Activated naive CD8-positive, alpha-beta T cell (primary cell): ENCODE data around the gene LARGE1.

Experiments
- H3K27ac Mint-ChIP-seq: one replicate; pipeline ENCODE4 v1.8.0; 2021; ENCODE audit warnings: mixed read lengths
- H3K27me3 Mint-ChIP-seq: one replicate; pipeline ENCODE4 v1.8.0; 2021; ENCODE audit warnings: mixed read lengths
- H3K36me3 Mint-ChIP-seq: one replicate; pipeline ENCODE4 v1.8.0; 2021; ENCODE audit warnings: mixed read lengths
- H3K4me1 Mint-ChIP-seq: one replicate; pipeline ENCODE4 v1.8.0; 2021; ENCODE audit warnings: low read depth, mixed read lengths
- H3K4me3 Mint-ChIP-seq: one replicate; pipeline ENCODE4 v1.8.0; 2021; ENCODE audit warnings: mild to moderate bottlenecking, mixed read lengths
- H3K9me3 Mint-ChIP-seq: one replicate; pipeline ENCODE4 v1.8.0; 2021; ENCODE audit warnings: low read depth, mixed read lengths

LARGE1 gene

GRCh38 chr22:33564683-33565082 lies 355.6 kb downstream of the LARGE1 start:
- H3K4me3 Mint-ChIP-seq = no peak overlapping the region
- H3K4me1 Mint-ChIP-seq = peaks cover 10% of the 10 kb centered on the region
- H3K36me3 Mint-ChIP-seq = no peaks in the 10 kb centered on the region
- no peak overlapping the region for H3K27ac Mint-ChIP-seq
- H3K9me3 Mint-ChIP-seq = no peaks in the 10 kb centered on the region
- H3K27me3 Mint-ChIP-seq = peaks cover 3% of the 10 kb centered on the region

GRCh38 chr22:33563220-33563964 lies 356.9 kb downstream of the LARGE1 start:
- Mint-ChIP-seq H3K27me3 (peaks cover 1% of the 10 kb centered on the region), H3K36me3 (no peaks in the 10 kb centered on the region), H3K4me3 (no peak overlapping the region), H3K4me1 (peaks cover 8% of the 10 kb centered on the region), H3K27ac (no peak overlapping the region), H3K9me3 (no peaks in the 10 kb centered on the region)

- no peak overlapping the region for H3K27ac Mint-ChIP-seq
- H3K9me3 Mint-ChIP-seq = no peaks in the 10 kb centered on the region
- H3K36me3 Mint-ChIP-seq = no peaks in the 10 kb centered on the region
- no peak overlapping the region for H3K4me3 Mint-ChIP-seq
- H3K27me3 Mint-ChIP-seq = peaks cover 1% of the 10 kb centered on the region
- H3K4me1 Mint-ChIP-seq = no peaks in the 10 kb centered on the region
Measured at GRCh38 chr22:33562501-33562900, 357.8 kb downstream of the LARGE1 start.

GRCh38 chr22:33561149-33561807 lies 359.0 kb downstream of the LARGE1 start:
- no peaks in the 10 kb centered on the region for H3K9me3 Mint-ChIP-seq
- no peaks in the 10 kb centered on the region for H3K36me3 Mint-ChIP-seq
- no peaks in the 10 kb centered on the region for H3K4me1 Mint-ChIP-seq
- no peak overlapping the region for H3K4me3 Mint-ChIP-seq
- H3K27ac Mint-ChIP-seq = no peak overlapping the region
- peaks cover 1% of the 10 kb centered on the region for H3K27me3 Mint-ChIP-seq

GRCh38 chr22:33557836-33558235 lies 362.4 kb downstream of the LARGE1 start:
- Mint-ChIP-seq H3K36me3 (no peaks in the 10 kb centered on the region), H3K27ac (no peak overlapping the region), H3K4me1 (no peaks in the 10 kb centered on the region), H3K9me3 (no peaks in the 10 kb centered on the region), H3K4me3 (no peak overlapping the region), H3K27me3 (no peaks in the 10 kb centered on the region)

GRCh38 chr22:33555814-33556522 lies 364.3 kb downstream of the LARGE1 start:
- H3K27me3 Mint-ChIP-seq = no peaks in the 10 kb centered on the region
- no peaks in the 10 kb centered on the region for H3K36me3 Mint-ChIP-seq
- H3K4me3 Mint-ChIP-seq = no peak overlapping the region
- H3K4me1 Mint-ChIP-seq = no peaks in the 10 kb centered on the region
- H3K9me3 Mint-ChIP-seq = no peaks in the 10 kb centered on the region
- H3K27ac Mint-ChIP-seq = no peak overlapping the region

- Mint-ChIP-seq H3K4me1 (no peaks in the 10 kb centered on the region), H3K4me3 (no peak overlapping the region), H3K9me3 (no peaks in the 10 kb centered on the region), H3K27ac (no peak overlapping the region), H3K36me3 (no peaks in the 10 kb centered on the region), H3K27me3 (peaks cover 4% of the 10 kb centered on the region)
Measured at GRCh38 chr22:33553493-33553892, 366.8 kb downstream of the LARGE1 start.

GRCh38 chr22:33544707-33545106 lies 375.6 kb downstream of the LARGE1 start:
- no peaks in the 10 kb centered on the region for H3K4me1 Mint-ChIP-seq
- H3K36me3 Mint-ChIP-seq = no peaks in the 10 kb centered on the region
- no peak overlapping the region for H3K4me3 Mint-ChIP-seq
- no peaks in the 10 kb centered on the region for H3K9me3 Mint-ChIP-seq
- H3K27me3 Mint-ChIP-seq = peaks cover 1% of the 10 kb centered on the region
- H3K27ac Mint-ChIP-seq = no peak overlapping the region

- Mint-ChIP-seq H3K4me1 (no peaks in the 10 kb centered on the region), H3K36me3 (no peaks in the 10 kb centered on the region), H3K27ac (no peak overlapping the region), H3K4me3 (no peak overlapping the region), H3K27me3 (no peaks in the 10 kb centered on the region), H3K9me3 (no peaks in the 10 kb centered on the region)
Measured at GRCh38 chr22:33542722-33543121, 377.6 kb downstream of the LARGE1 start.

GRCh38 chr22:33542153-33542552 lies 378.1 kb downstream of the LARGE1 start:
- Mint-ChIP-seq H3K4me3 (no peak overlapping the region), H3K4me1 (no peaks in the 10 kb centered on the region), H3K27me3 (no peaks in the 10 kb centered on the region), H3K9me3 (no peaks in the 10 kb centered on the region), H3K27ac (no peak overlapping the region), H3K36me3 (no peaks in the 10 kb centered on the region)

GRCh38 chr22:33539902-33540751 lies 380.1 kb downstream of the LARGE1 start:
- Mint-ChIP-seq H3K27me3 (no peaks in the 10 kb centered on the region), H3K4me1 (no peaks in the 10 kb centered on the region), H3K27ac (no peak overlapping the region), H3K36me3 (no peaks in the 10 kb centered on the region), H3K4me3 (no peak overlapping the region), H3K9me3 (no peaks in the 10 kb centered on the region)

GRCh38 chr22:33539202-33539901 lies 380.9 kb downstream of the LARGE1 start:
- no peak overlapping the region for H3K4me3 Mint-ChIP-seq
- H3K27me3 Mint-ChIP-seq = no peaks in the 10 kb centered on the region
- no peaks in the 10 kb centered on the region for H3K9me3 Mint-ChIP-seq
- H3K4me1 Mint-ChIP-seq = no peaks in the 10 kb centered on the region
- H3K27ac Mint-ChIP-seq = no peak overlapping the region
- H3K36me3 Mint-ChIP-seq = no peaks in the 10 kb centered on the region

GRCh38 chr22:33538277-33538885 lies 381.9 kb downstream of the LARGE1 start:
- no peaks in the 10 kb centered on the region for H3K9me3 Mint-ChIP-seq
- H3K4me3 Mint-ChIP-seq = no peak overlapping the region
- no peaks in the 10 kb centered on the region for H3K27me3 Mint-ChIP-seq
- no peaks in the 10 kb centered on the region for H3K36me3 Mint-ChIP-seq
- H3K27ac Mint-ChIP-seq = no peak overlapping the region
- no peaks in the 10 kb centered on the region for H3K4me1 Mint-ChIP-seq

GRCh38 chr22:33537059-33537458 lies 383.2 kb downstream of the LARGE1 start:
- no peaks in the 10 kb centered on the region for H3K27me3 Mint-ChIP-seq
- H3K36me3 Mint-ChIP-seq = no peaks in the 10 kb centered on the region
- H3K4me1 Mint-ChIP-seq = no peaks in the 10 kb centered on the region
- H3K9me3 Mint-ChIP-seq = no peaks in the 10 kb centered on the region
- H3K27ac Mint-ChIP-seq = no peak overlapping the region
- H3K4me3 Mint-ChIP-seq = no peak overlapping the region
